Prostate gland (tissue), 2 donors: ENCODE measurements around the gene ERICH6. TPM values are rescaled to one million over a fixed set of nuclear protein-coding genes. Genes with fewer than 3 reads are reported as not detected.
A peak's percentile ranks its signal among the peaks of the same experiment; 100 is the strongest.

Experiments used
- DNase-seq: peaks from one replicate; pipeline ENCODE4 v3.0.0-alpha.2; 2019; ENCODE audit warnings: low spot score
- H3K27ac ChIP-seq, 2 donors: fragments of 200-600 bp; sonication (generic); 2 replicates each; pipeline ENCODE4 v1.5.1; 2017 to 2019
- H3K27me3 ChIP-seq: fragments of 200-600 bp; sonication (generic); replicated peaks from 2 replicates; pipeline ENCODE4 v1.5.1; 2019; ENCODE audit not compliant: insufficient read depth
- H3K36me3 ChIP-seq, 2 donors: fragments of 200-600 bp; sonication (generic); 1 replicate in 1 of 2; 2 replicates in 1 of 2; pipeline versions ENCODE4 v1.5.1 to v1.8.1; 2017 to 2019
- H3K4me1 ChIP-seq: fragments of 200-600 bp; sonication (generic); replicated peaks from 2 replicates; pipeline ENCODE4 v1.5.1; 2019
- H3K4me3 ChIP-seq, 2 donors: fragments of 200-600 bp; sonication (generic); 2 replicates each; pipeline ENCODE4 v1.5.1; 2017 to 2019
- H3K9me3 ChIP-seq: fragments of 200-600 bp; sonication (generic); 2 replicates; pipeline ENCODE4 v1.5.1; 2017
- POLR2A ChIP-seq: fragments of 450-650 bp; IDR thresholded peaks from one replicate; pipeline ENCODE4 v1.6.1; 2016; ENCODE audit warnings: antibody characterized with exemption, mild to moderate bottlenecking
- POLR2AphosphoS5 ChIP-seq: sonication (generic); formaldehyde crosslinking; IDR thresholded peaks from one replicate; pipeline ENCODE4 v1.6.1; 2017; ENCODE audit warnings: antibody characterized with exemption
- WGBS: methylation state at CpG from one replicate; pipeline ENCODE4 v1.1.5; 2018; 5-methylcytosine and 5-hydroxymethylcytosine counted together
- intact Hi-C: fragments of 100-400 bp; cut with DNase I; formaldehyde crosslinking; loops from one replicate; pipeline ENCODE4 v1.14.2; 2022
- total RNA-seq, 2 donors: library from RNA; depleted of rRNA; stranded (reverse); fragments of >200 nt; gene quantifications; one replicate each; pipeline ENCODE4 v1.1.0, GENCODE V29; 2016
- TF ChIP-seq, protein P1 (sequence below), 4 experiments: fragments of 200-600 bp in 2 of 4; fragments of 450-650 bp in 2 of 4; sonication (generic) in 2 of 4; IDR thresholded peaks; 1 replicate in 3 of 4; 2 replicates in 1 of 4; pipeline ENCODE4 v1.5.1; 2016 to 2019; ENCODE audit warnings: antibody characterized with exemption in 4 of 4, mild to moderate bottlenecking in 2 of 4, moderate library complexity in 2 of 4

Gene ERICH6
- total RNA-seq, 2 donors from 2014 or later: 0.09 to 0.57 TPM

DNA sequence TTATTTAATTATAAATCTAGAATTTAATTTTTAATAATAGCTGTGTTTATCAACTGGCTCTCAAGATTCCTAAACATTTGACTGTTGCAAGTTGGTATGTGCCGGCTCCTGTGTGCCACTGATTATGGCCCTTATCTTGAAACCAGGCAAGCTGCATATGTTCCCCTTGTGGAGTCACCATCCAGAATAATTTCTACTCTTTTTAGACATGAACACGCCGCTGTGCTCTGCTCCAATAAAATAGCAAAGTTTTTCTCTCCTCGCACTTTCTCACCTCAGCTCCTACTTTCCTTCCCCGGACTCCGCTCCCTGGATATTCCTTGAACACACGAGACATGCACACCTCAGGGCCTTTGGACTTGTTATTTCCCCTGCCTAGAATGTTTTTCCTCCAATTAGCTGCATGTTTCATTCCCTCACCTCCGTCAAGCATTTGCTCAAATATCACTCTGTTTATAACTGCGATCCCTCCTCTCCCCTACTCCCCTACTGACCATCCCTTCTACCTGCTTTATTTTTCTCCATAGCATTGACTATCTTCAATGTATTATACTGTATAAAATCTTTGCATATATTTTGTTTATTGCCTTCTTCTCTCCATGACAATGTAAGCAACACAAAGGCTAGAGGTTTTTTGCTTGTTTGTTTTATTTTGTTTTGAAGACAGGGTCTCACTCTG lies 26.1 kb upstream of the ERICH6 start:
- no peak overlapping the region for H3K4me3 ChIP-seq
- no peaks in the 10 kb centered on the region for H3K27me3 ChIP-seq
- no peaks in the 10 kb centered on the region for H3K4me1 ChIP-seq
- no peak overlapping the region for H3K27ac ChIP-seq
- intact Hi-C loops: loop anchor here (10.0 kb wide), 1 partner anchor 415 kb away; no protein-coding TSS in a partner anchor
- no peaks in the 10 kb centered on the region for H3K36me3 ChIP-seq
- H3K9me3 ChIP-seq: no peaks in the 10 kb centered on the region
- TF ChIP-seq POLR2A (no peak), POLR2AphosphoS5 (no peak)
- TF ChIP-seq, protein P1, sequence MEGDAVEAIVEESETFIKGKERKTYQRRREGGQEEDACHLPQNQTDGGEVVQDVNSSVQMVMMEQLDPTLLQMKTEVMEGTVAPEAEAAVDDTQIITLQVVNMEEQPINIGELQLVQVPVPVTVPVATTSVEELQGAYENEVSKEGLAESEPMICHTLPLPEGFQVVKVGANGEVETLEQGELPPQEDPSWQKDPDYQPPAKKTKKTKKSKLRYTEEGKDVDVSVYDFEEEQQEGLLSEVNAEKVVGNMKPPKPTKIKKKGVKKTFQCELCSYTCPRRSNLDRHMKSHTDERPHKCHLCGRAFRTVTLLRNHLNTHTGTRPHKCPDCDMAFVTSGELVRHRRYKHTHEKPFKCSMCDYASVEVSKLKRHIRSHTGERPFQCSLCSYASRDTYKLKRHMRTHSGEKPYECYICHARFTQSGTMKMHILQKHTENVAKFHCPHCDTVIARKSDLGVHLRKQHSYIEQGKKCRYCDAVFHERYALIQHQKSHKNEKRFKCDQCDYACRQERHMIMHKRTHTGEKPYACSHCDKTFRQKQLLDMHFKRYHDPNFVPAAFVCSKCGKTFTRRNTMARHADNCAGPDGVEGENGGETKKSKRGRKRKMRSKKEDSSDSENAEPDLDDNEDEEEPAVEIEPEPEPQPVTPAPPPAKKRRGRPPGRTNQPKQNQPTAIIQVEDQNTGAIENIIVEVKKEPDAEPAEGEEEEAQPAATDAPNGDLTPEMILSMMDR (IDR thresholded peaks at IDR 0.05): no peak
- DNase-seq: no peak
- 96% methylated on average over 9 of the region's 9 CpGs for WGBS

DNA sequence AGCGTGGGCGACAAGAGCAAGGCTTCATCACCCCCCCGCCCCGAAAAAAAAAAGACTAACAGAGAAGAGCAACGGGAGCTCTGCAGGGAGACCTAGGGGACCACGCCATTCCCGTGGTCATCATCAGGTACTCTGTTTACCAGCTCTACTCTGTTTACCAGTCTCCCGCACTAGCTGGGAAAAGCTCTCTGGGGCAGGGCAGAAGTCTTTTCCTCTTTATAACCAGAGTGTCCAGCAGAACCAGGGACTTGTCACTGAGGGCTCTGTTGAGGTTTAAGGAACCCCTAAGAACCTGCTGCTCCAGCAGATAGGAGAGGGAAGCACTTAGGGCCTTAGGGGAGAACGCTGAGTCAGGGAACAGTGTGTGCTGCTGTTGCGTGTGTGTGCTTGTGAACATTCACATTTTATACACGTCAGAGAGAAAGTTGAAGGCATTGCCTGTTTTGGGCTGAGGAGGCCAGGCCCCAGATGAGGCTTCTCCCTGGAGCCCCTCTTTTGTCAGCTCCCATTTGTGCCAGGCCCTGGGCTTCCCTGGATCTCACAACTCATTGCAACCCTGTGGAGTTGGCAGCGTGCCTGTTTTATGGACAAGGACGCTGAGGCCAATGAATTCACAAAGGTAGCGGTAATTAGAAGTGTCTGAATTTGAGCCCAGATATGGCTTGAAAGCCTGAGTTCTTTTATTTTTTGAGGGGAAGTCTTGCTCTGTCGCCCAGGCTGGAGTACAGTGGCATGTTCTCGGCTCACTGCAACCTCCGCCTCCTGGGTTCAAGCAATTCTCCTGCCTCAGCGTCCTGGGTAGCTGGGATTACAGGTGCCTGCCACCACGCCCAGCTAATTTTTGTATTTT lies 24.2 kb upstream of the ERICH6 start:
- H3K27me3 ChIP-seq: no peaks in the 10 kb centered on the region
- H3K4me1 ChIP-seq: no peaks in the 10 kb centered on the region
- no peaks in the 10 kb centered on the region for H3K9me3 ChIP-seq
- H3K27ac ChIP-seq: peak overlapping the region; percentile 55 to 75
- DNase-seq: no peak
- intact Hi-C loops: loop anchor here (10.0 kb wide), 1 partner anchor 417 kb away; no protein-coding TSS in a partner anchor
- TF ChIP-seq POLR2AphosphoS5 (peak; percentile 83), POLR2A (no peak)
- TF ChIP-seq, protein P1 (IDR thresholded peaks at IDR 0.05): no peak
- 75% methylated on average over 19 of the region's 19 CpGs for WGBS
- H3K4me3 ChIP-seq: no peak overlapping the region
- H3K36me3 ChIP-seq: no peaks in the 10 kb centered on the region

DNA sequence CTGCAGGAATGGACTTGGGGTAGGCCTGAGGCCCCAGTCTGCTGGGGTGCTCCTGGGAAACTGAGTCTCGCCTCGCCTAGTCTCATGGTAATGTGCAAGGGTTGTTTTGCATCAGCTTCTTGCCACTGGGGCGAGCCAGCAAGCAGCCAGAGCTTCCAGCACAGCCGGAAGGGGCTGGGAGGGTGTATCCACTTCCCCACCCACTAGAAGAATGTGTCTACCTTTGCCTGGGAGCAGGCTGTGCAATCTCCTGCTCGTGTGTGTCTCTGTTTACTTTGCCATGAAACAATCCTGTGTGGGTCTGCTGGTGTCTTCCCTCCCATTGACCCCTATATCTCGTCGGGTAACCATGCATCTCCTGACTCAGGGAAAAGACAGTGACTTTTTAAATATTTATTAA lies 21.8 kb upstream of the ERICH6 start:
- TF ChIP-seq, protein P1 (IDR thresholded peaks at IDR 0.05): no peak
- TF ChIP-seq POLR2AphosphoS5: no peak
- TF ChIP-seq POLR2A: no peak
- intact Hi-C loops: loop anchor here (10.0 kb wide), 1 partner anchor 419 kb away; no protein-coding TSS in a partner anchor
- Histone ChIP-seq H3K36me3 (no peaks in the 10 kb centered on the region), H3K27me3 (no peaks in the 10 kb centered on the region), H3K4me3 (no peak overlapping the region), H3K9me3 (no peaks in the 10 kb centered on the region), H3K27ac (peak overlapping the region; percentile 34 to 46), H3K4me1 (no peaks in the 10 kb centered on the region)
- 73% methylated on average over 7 of the region's 7 CpGs for whole genome bisulfite sequencing
- DNase-seq: no peak

DNA sequence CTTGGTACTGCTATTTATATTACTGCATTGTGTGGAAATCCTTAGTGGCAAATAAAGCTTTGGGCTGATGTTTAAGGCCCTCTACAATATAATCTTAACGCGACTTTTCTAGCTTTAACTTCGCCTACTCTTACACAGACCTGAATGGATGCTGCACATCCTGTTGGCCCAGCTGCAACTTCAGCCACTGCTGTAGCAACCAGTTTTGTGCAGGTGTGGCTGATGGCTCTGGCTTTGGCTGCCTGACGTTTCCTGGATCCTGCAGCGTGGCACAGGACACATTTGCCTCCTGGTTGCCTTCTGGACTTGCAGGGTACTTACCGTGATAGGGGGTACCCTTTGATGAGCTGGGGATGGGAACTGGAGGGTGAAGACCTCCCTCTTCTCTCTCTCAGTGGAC lies 20.2 kb upstream of the ERICH6 start:
- Histone ChIP-seq H3K36me3 (no peaks in the 10 kb centered on the region), H3K27ac (peak overlapping the region in 1 of 2 donors; percentile 32), H3K27me3 (no peaks in the 10 kb centered on the region), H3K4me3 (no peak overlapping the region), H3K4me1 (no peaks in the 10 kb centered on the region), H3K9me3 (no peaks in the 10 kb centered on the region)
- no peak for DNase-seq
- WGBS: 56% methylated on average over 6 of the region's 6 CpGs
- intact Hi-C loops: loop anchor here (5.0 to 10.0 kb wide), 3 partner anchors 38 to 421 kb away; partner anchors contain the start of gene SIAH2
- TF ChIP-seq, protein P1 (IDR thresholded peaks at IDR 0.05): no peak
- no peak for TF ChIP-seq POLR2AphosphoS5
- no peak for TF ChIP-seq POLR2A
